Measurements from ENCODE around the gene EHBP1. TPM values are rescaled to one million over a fixed set of nuclear protein-coding genes. Genes with fewer than 3 reads are reported as not detected.

Gene EHBP1
- total RNA-seq, 3 donors from 2014 or later (not counting 1 experiment from before 2014, with no cell fraction given) = 22.4 to 33.4 (median 28.3) TPM

GRCh38 chr2:63047321-63048279 is 342.1 kb downstream of the EHBP1 start:
- Histone ChIP-seq H3K27ac (ENCODE audit: low read length) (no peak overlapping the region), H3K9me3 (ENCODE audit: control insufficient read depth, insufficient read depth, low read length) (no peaks in the 10 kb centered on the region), H3K36me3 (ENCODE audit: control insufficient read depth, insufficient read depth, low read length) (no peaks in the 10 kb centered on the region), H3K4me3 (ENCODE audit: low read length) (no peak overlapping the region), H3K4me1 (ENCODE audit: control insufficient read depth, insufficient read depth, low read length) (peaks cover 44% of the 10 kb centered on the region), H3K27me3 (ENCODE audit: control insufficient read depth, insufficient read depth, low read length) (peaks cover 39% of the 10 kb centered on the region)
- Mint-ChIP-seq H3K27me3 (ENCODE audit: low read depth in 2 of 2) (peaks cover 59 to 60% of the 10 kb centered on the region in 2 donors), H3K9me3 (no peaks in the 10 kb centered on the region), H3K4me3 (peak overlapping the region; percentile 47), H3K27ac (no peak overlapping the region), H3K4me1 (peaks cover 27 to 38% of the 10 kb centered on the region in 2 donors), H3K36me3 (peaks cover 21% of the 10 kb centered on the region)
- no peak for TF ChIP-seq CTCF (IDR thresholded peaks at IDR 0.05)
- peak in 1 of 3 donors; percentile 64 for ATAC-seq
- 5% methylated on average over 71 of the region's 71 CpGs for WGBS (ENCODE audit: insufficient coverage)
- intact Hi-C loops (cut with micrococcal nuclease) = no loop called here
- peak in 1 of 2 donors; percentile 5 for DNase-seq

- Mint-ChIP-seq H3K27ac (no peak overlapping the region), H3K4me1 (peaks cover 27 to 45% of the 10 kb centered on the region in 2 donors), H3K36me3 (peaks cover 21% of the 10 kb centered on the region), H3K4me3 (peak overlapping the region; percentile 53), H3K27me3 (ENCODE audit: low read depth in 2 of 2) (peaks cover 66 to 70% of the 10 kb centered on the region in 2 donors), H3K9me3 (no peaks in the 10 kb centered on the region)
- no peak for TF ChIP-seq CTCF (IDR thresholded peaks at IDR 0.05)
- Histone ChIP-seq H3K27ac (ENCODE audit: low read length) (no peak overlapping the region), H3K4me3 (ENCODE audit: low read length) (no peak overlapping the region), H3K9me3 (ENCODE audit: control insufficient read depth, insufficient read depth, low read length) (no peaks in the 10 kb centered on the region), H3K36me3 (ENCODE audit: control insufficient read depth, insufficient read depth, low read length) (no peaks in the 10 kb centered on the region), H3K4me1 (ENCODE audit: control insufficient read depth, insufficient read depth, low read length) (peaks cover 46% of the 10 kb centered on the region), H3K27me3 (ENCODE audit: control insufficient read depth, insufficient read depth, low read length) (peaks cover 44% of the 10 kb centered on the region)
- intact Hi-C loops (cut with micrococcal nuclease) = no loop called here
- DNase-seq = no peak
- no peak for ATAC-seq
- WGBS (ENCODE audit: insufficient coverage) = 8% methylated on average over 61 of the region's 61 CpGs
Observed at GRCh38 chr2:63048367-63049171, 343.1 kb downstream of the EHBP1 start.

GRCh38 chr2:63049211-63049969 is 343.9 kb downstream of the EHBP1 start:
- ATAC-seq = no peak
- Mint-ChIP-seq H3K4me3 (peak overlapping the region; percentile 83), H3K27me3 (ENCODE audit: low read depth in 2 of 2) (peaks cover 73 to 76% of the 10 kb centered on the region in 2 donors), H3K36me3 (peaks cover 21% of the 10 kb centered on the region), H3K9me3 (no peaks in the 10 kb centered on the region), H3K27ac (no peak overlapping the region), H3K4me1 (peaks cover 34 to 53% of the 10 kb centered on the region in 2 donors)
- no peak for DNase-seq
- TF ChIP-seq CTCF (IDR thresholded peaks at IDR 0.05) = no peak
- Histone ChIP-seq H3K4me1 (ENCODE audit: control insufficient read depth, insufficient read depth, low read length) (peaks cover 54% of the 10 kb centered on the region), H3K27ac (ENCODE audit: low read length) (no peak overlapping the region), H3K9me3 (ENCODE audit: control insufficient read depth, insufficient read depth, low read length) (no peaks in the 10 kb centered on the region), H3K4me3 (ENCODE audit: low read length) (no peak overlapping the region), H3K27me3 (ENCODE audit: control insufficient read depth, insufficient read depth, low read length) (peaks cover 52% of the 10 kb centered on the region), H3K36me3 (ENCODE audit: control insufficient read depth, insufficient read depth, low read length) (no peaks in the 10 kb centered on the region)
- WGBS (ENCODE audit: insufficient coverage) = 5% methylated on average over 36 of the region's 39 CpGs
- intact Hi-C loops (cut with micrococcal nuclease) = no loop called here
